ENCODE results near the gene PEX16.

PEX16 gene

DNA sequence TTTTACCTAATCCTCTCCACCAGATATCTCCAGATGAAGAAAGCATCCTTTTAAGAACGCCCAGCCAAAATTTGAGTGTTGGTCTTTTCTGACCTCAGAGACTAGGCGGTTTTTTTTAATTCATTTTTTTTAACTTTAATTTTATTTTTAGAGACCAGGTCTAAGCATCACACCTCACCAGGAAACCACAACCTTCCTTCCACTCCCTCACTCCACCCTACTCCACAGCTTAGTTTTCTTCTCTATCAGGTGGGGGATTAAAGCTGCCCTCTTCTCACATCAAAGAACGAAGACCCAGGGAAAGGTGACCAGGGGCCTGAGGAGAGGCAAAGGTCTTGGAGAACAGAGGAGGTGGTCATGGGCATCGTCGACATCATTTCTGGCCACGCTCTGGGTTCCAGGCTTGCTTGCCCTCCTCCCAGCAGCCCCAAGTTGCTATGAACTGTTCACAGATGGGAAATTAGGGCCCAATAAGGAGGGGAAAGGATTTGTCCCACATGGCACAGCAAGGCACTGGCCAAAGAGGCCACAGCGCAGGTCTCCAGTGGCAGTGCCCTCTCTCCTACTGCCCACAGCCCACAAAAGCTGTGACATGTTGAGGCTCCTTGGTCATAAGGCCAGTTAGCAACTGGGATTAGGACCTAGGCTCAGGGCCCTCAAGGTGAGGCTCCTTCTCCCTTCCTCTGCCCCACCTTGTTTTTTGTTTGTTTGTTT lies 1.4 kb upstream of the PEX16 start:
- no CpG with 5 or more reads among the region's 7 CpGs for WGBS (ENCODE audit: extremely low coverage, insufficient coverage, insufficient read length)
- Histone ChIP-seq H4K91ac (ENCODE audit: low read depth, low read length) (no peak overlapping the region), H2AK5ac (ENCODE audit: low read length) (no peak overlapping the region), H3K4me1 (ENCODE audit: control insufficient read depth in 1 of 2, insufficient read depth in 2 of 2, low read length in 2 of 2) (peaks cover 15 to 26% of the 10 kb centered on the region in 2 experiments), H2BK120ac (ENCODE audit: insufficient read depth, low read length, poor library complexity) (no peak overlapping the region), H3K27ac (ENCODE audit: low read depth, low read length) (no peak overlapping the region), H3K79me1 (ENCODE audit: low read length) (peaks cover 10% of the 10 kb centered on the region), H3K23ac (ENCODE audit: low read length) (no peak overlapping the region), H2AFZ (ENCODE audit: insufficient read depth, low read length, poor library complexity) (no peak overlapping the region), H3K9ac (ENCODE audit: low read length) (no peak overlapping the region), H3K14ac (ENCODE audit: low read length) (no peak overlapping the region), H3K18ac (ENCODE audit: low read length) (no peak overlapping the region), H2BK12ac (ENCODE audit: low read length) (no peak overlapping the region), H4K8ac (ENCODE audit: low read depth, low read length) (no peak overlapping the region), H3K27me3 (ENCODE audit: insufficient read depth, low read length) (peaks cover 21% of the 10 kb centered on the region), H3K36me3 (ENCODE audit: control insufficient read depth in 1 of 2, insufficient read depth in 2 of 2, low read length in 2 of 2) (peaks cover 15% of the 10 kb centered on the region in 2 experiments), H3K4ac (ENCODE audit: low read depth, low read length) (no peak overlapping the region), H3K9me3 (ENCODE audit: insufficient read depth, low read depth, low read length) (peaks cover 4% of the 10 kb centered on the region), H3K4me3 (ENCODE audit: low read depth, low read length) (no peak overlapping the region), H4K12ac (ENCODE audit: low read depth, low read length) (no peak overlapping the region), H2BK5ac (ENCODE audit: low read depth, low read length, poor library complexity) (no peak overlapping the region), H3K4me2 (ENCODE audit: low read length) (peak overlapping the region; percentile 97), H3K79me2 (ENCODE audit: control insufficient read depth, insufficient read depth, low read length, poor library complexity) (no peaks in the 10 kb centered on the region)
- DNase-seq, result no peak

DNA sequence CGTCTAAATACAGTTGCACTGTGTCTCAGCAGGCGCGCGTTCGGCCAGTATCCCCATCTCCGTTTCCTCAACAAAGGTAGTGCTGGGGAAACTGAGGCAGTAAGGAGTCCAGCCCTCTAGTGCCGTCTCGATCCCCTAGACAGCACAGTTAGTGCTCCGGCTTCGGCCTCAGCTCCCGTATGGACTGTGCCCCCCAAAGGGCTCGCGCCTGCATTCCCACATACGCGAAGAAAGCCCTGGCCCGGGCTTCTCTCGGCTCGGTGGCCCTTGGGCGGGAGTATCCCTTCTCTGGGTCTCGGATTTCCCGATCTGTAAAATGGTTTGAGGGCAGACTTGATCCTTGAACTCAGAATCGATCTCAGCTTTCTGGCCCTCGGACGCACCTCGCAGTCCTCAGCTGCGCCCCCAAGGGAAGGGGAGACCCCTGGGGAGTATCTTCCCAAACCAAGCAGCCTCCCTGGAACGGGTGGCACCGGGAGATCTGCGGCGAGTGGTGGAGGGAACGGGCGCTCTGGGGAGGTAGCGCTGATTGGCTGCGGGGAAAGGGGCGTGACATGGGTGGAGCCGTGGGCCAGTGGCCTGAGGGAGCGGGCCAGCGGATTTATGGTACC lies 759 bp upstream of the PEX16 start:
- no peaks in the 10 kb centered on the region for H3K79me2 ChIP-seq (ENCODE audit: control insufficient read depth, insufficient read depth, low read length, poor library complexity)
- no peak overlapping the region for H2BK120ac ChIP-seq (ENCODE audit: insufficient read depth, low read length, poor library complexity)
- H4K91ac ChIP-seq (ENCODE audit: low read depth, low read length), result peak overlapping the region; percentile 4
- peak overlapping the region; percentile 72 for H3K9ac ChIP-seq (ENCODE audit: low read length)
- H3K4me1 ChIP-seq (ENCODE audit: control insufficient read depth in 1 of 2, insufficient read depth in 2 of 2, low read length in 2 of 2), result peaks cover 15 to 26% of the 10 kb centered on the region in 2 experiments
- DNase-seq, result peak; percentile 53 to 78
- H3K27me3 ChIP-seq (ENCODE audit: insufficient read depth, low read length), result peaks cover 20% of the 10 kb centered on the region
- H4K8ac ChIP-seq (ENCODE audit: low read depth, low read length), result peak overlapping the region; percentile 89
- peaks cover 4% of the 10 kb centered on the region for H3K9me3 ChIP-seq (ENCODE audit: insufficient read depth, low read depth, low read length)
- H3K36me3 ChIP-seq (ENCODE audit: control insufficient read depth in 1 of 2, insufficient read depth in 2 of 2, low read length in 2 of 2), result peaks cover 22% of the 10 kb centered on the region in 2 experiments
- H3K27ac ChIP-seq (ENCODE audit: low read depth, low read length), result peak overlapping the region; percentile 64
- H3K23ac ChIP-seq (ENCODE audit: low read length), result no peak overlapping the region
- H2AFZ ChIP-seq (ENCODE audit: insufficient read depth, low read length, poor library complexity), result peak overlapping the region; percentile 86
- H2BK5ac ChIP-seq (ENCODE audit: low read depth, low read length, poor library complexity), result no peak overlapping the region
- H3K14ac ChIP-seq (ENCODE audit: low read length), result peak overlapping the region; percentile 23
- H3K79me1 ChIP-seq (ENCODE audit: low read length), result peaks cover 10% of the 10 kb centered on the region
- no CpG with 5 or more reads among the region's 38 CpGs for WGBS (ENCODE audit: extremely low coverage, insufficient coverage, insufficient read length)
- peak overlapping the region; percentile 72 for H3K4me3 ChIP-seq (ENCODE audit: low read depth, low read length)
- peak overlapping the region; percentile 36 for H3K18ac ChIP-seq (ENCODE audit: low read length)
- no peak overlapping the region for H3K4ac ChIP-seq (ENCODE audit: low read depth, low read length)
- no peak overlapping the region for H2BK12ac ChIP-seq (ENCODE audit: low read length)
- H2AK5ac ChIP-seq (ENCODE audit: low read length), result no peak overlapping the region
- peak overlapping the region; percentile 97 for H3K4me2 ChIP-seq (ENCODE audit: low read length)
- H4K12ac ChIP-seq (ENCODE audit: low read depth, low read length), result peak overlapping the region; percentile 37

DNA sequence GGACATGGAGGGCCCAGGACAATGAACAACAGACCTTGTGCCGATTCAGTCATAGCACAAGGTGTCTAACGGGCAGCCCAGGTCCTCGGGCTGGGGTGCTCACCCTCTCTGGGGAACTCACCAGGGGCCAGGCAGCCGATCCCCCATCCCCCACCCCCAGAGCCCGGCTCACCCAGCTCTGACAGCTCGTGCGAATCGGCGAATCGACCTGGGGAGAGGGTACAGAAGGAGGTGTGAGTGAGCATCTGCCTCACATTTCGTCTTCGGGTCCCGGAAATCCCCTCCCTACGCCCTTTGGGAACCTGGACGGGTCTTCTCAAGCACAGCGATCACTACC lies 423 bp downstream of the PEX16 start:
- Histone ChIP-seq H3K18ac (ENCODE audit: low read length) (peak overlapping the region; percentile 48), H3K27me3 (ENCODE audit: insufficient read depth, low read length) (peaks cover 8% of the 10 kb centered on the region), H2AFZ (ENCODE audit: insufficient read depth, low read length, poor library complexity) (peak overlapping the region; percentile 4), H4K91ac (ENCODE audit: low read depth, low read length) (peak overlapping the region; percentile 52), H3K23ac (ENCODE audit: low read length) (no peak overlapping the region), H3K9ac (ENCODE audit: low read length) (peak overlapping the region; percentile 73), H3K4me2 (ENCODE audit: low read length) (peak overlapping the region; percentile 97), H2AK5ac (ENCODE audit: low read length) (no peak overlapping the region), H3K79me2 (ENCODE audit: control insufficient read depth, insufficient read depth, low read length, poor library complexity) (no peaks in the 10 kb centered on the region), H3K4me1 (ENCODE audit: control insufficient read depth in 1 of 2, insufficient read depth in 2 of 2, low read length in 2 of 2) (peaks cover 8 to 15% of the 10 kb centered on the region in 2 experiments), H2BK12ac (ENCODE audit: low read length) (no peak overlapping the region), H4K8ac (ENCODE audit: low read depth, low read length) (peak overlapping the region; percentile 89), H2BK120ac (ENCODE audit: insufficient read depth, low read length, poor library complexity) (peak overlapping the region; percentile 13), H3K14ac (ENCODE audit: low read length) (peak overlapping the region; percentile 48), H3K36me3 (ENCODE audit: control insufficient read depth in 1 of 2, insufficient read depth in 2 of 2, low read length in 2 of 2) (peaks cover 28% of the 10 kb centered on the region in 2 experiments), H3K9me3 (ENCODE audit: insufficient read depth, low read depth, low read length) (no peaks in the 10 kb centered on the region), H2BK5ac (ENCODE audit: low read depth, low read length, poor library complexity) (peak overlapping the region; percentile 23), H3K4ac (ENCODE audit: low read depth, low read length) (peak overlapping the region; percentile 49), H3K79me1 (ENCODE audit: low read length) (peaks cover 10% of the 10 kb centered on the region), H3K27ac (ENCODE audit: low read depth, low read length) (peak overlapping the region; percentile 64), H3K4me3 (ENCODE audit: low read depth, low read length) (peak overlapping the region; percentile 92), H4K12ac (ENCODE audit: low read depth, low read length) (peak overlapping the region; percentile 79)
- no peak for DNase-seq
- no CpG with 5 or more reads among the region's 16 CpGs for WGBS (ENCODE audit: extremely low coverage, insufficient coverage, insufficient read length)

DNA sequence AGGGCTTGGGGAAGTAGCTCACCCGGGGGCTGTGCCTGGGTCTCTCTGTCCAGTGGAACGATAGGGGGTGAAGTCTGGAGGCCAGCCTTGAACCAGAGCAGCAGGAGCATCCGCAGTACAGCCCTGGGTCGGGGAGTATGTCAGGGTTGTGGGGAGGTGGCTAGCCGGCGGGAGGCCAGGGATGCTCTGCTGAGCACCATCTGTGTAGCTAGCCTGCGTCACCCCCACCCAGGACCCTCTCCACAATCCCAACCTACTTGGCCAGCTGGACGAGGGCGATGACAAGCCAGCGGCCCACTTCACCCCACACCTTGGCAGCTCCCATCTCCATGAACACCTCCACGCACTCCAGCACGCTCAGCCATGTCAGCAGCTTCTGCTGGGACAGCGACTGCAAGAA lies 2.2 kb downstream of the PEX16 start:
- H3K4me1 ChIP-seq (ENCODE audit: control insufficient read depth in 1 of 2, insufficient read depth in 2 of 2, low read length in 2 of 2), result peaks cover 3 to 7% of the 10 kb centered on the region in 2 experiments

More for the DNA sequence above, 2.2 kb downstream of the PEX16 start:
- no peak for DNase-seq
- Histone ChIP-seq H2BK120ac (ENCODE audit: insufficient read depth, low read length, poor library complexity) (no peak overlapping the region), H3K36me3 (ENCODE audit: control insufficient read depth in 1 of 2, insufficient read depth in 2 of 2, low read length in 2 of 2) (peaks cover 39 to 41% of the 10 kb centered on the region in 2 experiments), H3K9ac (ENCODE audit: low read length) (no peak overlapping the region), H2BK5ac (ENCODE audit: low read depth, low read length, poor library complexity) (no peak overlapping the region), H2AFZ (ENCODE audit: insufficient read depth, low read length, poor library complexity) (no peak overlapping the region), H2BK12ac (ENCODE audit: low read length) (no peak overlapping the region), H3K79me1 (ENCODE audit: low read length) (peaks cover 10% of the 10 kb centered on the region), H3K27me3 (ENCODE audit: insufficient read depth, low read length) (no peaks in the 10 kb centered on the region), H2AK5ac (ENCODE audit: low read length) (no peak overlapping the region), H4K91ac (ENCODE audit: low read depth, low read length) (no peak overlapping the region), H3K18ac (ENCODE audit: low read length) (no peak overlapping the region), H4K12ac (ENCODE audit: low read depth, low read length) (no peak overlapping the region), H3K9me3 (ENCODE audit: insufficient read depth, low read depth, low read length) (peaks cover 1% of the 10 kb centered on the region), H4K8ac (ENCODE audit: low read depth, low read length) (no peak overlapping the region), H3K4ac (ENCODE audit: low read depth, low read length) (no peak overlapping the region), H3K23ac (ENCODE audit: low read length) (no peak overlapping the region), H3K4me2 (ENCODE audit: low read length) (no peak overlapping the region), H3K79me2 (ENCODE audit: control insufficient read depth, insufficient read depth, low read length, poor library complexity) (no peaks in the 10 kb centered on the region), H3K4me3 (ENCODE audit: low read depth, low read length) (no peak overlapping the region), H3K27ac (ENCODE audit: low read depth, low read length) (no peak overlapping the region), H3K14ac (ENCODE audit: low read length) (no peak overlapping the region)
- no CpG with 5 or more reads among the region's 13 CpGs for WGBS (ENCODE audit: extremely low coverage, insufficient coverage, insufficient read length)
